CD4-positive, CD25-positive, alpha-beta regulatory T cell (primary cell): ENCODE data around the gene TSPAN18. TPM values are rescaled to one million over a fixed set of nuclear protein-coding genes. Genes with fewer than 3 reads are reported as not detected.

Source experiments
- ATAC-seq, 2 donors: fragments of 150-1000 bp; cut with Tn5 transposase; one replicate each; pipeline ENCODE4 v1.10.0; 2021; ENCODE audit warnings: low read depth in 2 of 2, moderate number of reproducible peaks in 2 of 2, moderate library complexity in 1 of 2
- DNase-seq, 3 donors: peaks; one replicate each; pipeline versions ENCODE4 v3.0.0 to v3.0.0-alpha.2; 2012 to 2022; ENCODE audit warnings: mixed read lengths in 1 of 3
- H3K27ac ChIP-seq: one replicate; pipeline ENCODE4 v1.7.0; 2013; ENCODE audit warnings: mild to moderate bottlenecking, low read length; ENCODE audit not compliant: insufficient read depth, poor library complexity, severe bottlenecking
- H3K27me3 ChIP-seq: one replicate; pipeline ENCODE4 v1.7.0; 2013; ENCODE audit warnings: low read length; ENCODE audit not compliant: control insufficient read depth, insufficient read depth
- H3K36me3 ChIP-seq: one replicate; pipeline ENCODE4 v1.7.0; 2013; ENCODE audit warnings: mild to moderate bottlenecking, low read length, moderate library complexity; ENCODE audit not compliant: control insufficient read depth, insufficient read depth
- H3K4me1 ChIP-seq: 2 replicates; pipeline ENCODE4 v1.7.0; 2013; ENCODE audit warnings: mild to moderate bottlenecking, low read length; ENCODE audit not compliant: insufficient read depth, control insufficient read depth, poor library complexity, severe bottlenecking
- H3K4me3 ChIP-seq: one replicate; pipeline ENCODE4 v1.7.0; 2013; ENCODE audit warnings: low read depth, mild to moderate bottlenecking, low read length, moderate library complexity
- H3K9me3 ChIP-seq, 2 experiments: 1 replicate in 1 of 2; 2 replicates in 1 of 2; pipeline ENCODE4 v1.7.0; 2013; ENCODE audit warnings: low read length in 2 of 2, mild to moderate bottlenecking in 1 of 2, moderate library complexity in 1 of 2; ENCODE audit not compliant: control insufficient read depth in 2 of 2
- H3K27ac Mint-ChIP-seq, 3 donors: one replicate each; pipeline ENCODE4 v1.8.0; 2020 to 2022; ENCODE audit warnings: mild to moderate bottlenecking in 3 of 3, mixed read lengths in 3 of 3, moderate library complexity in 2 of 3
- H3K27me3 Mint-ChIP-seq: one replicate; pipeline ENCODE4 v1.8.0; 2022; ENCODE audit warnings: mild to moderate bottlenecking, mixed read lengths
- H3K36me3 Mint-ChIP-seq: one replicate; pipeline ENCODE4 v1.8.0; 2020; ENCODE audit warnings: mixed read lengths
- H3K4me1 Mint-ChIP-seq, 4 donors: one replicate each; pipeline ENCODE4 v1.8.0; 2020 to 2022; ENCODE audit warnings: mixed read lengths in 4 of 4, mild to moderate bottlenecking in 1 of 4
- H3K4me3 Mint-ChIP-seq, 4 donors: one replicate each; pipeline ENCODE4 v1.8.0; 2020 to 2022; ENCODE audit warnings: mild to moderate bottlenecking in 4 of 4, mixed read lengths in 4 of 4, moderate library complexity in 3 of 4
- H3K9me3 Mint-ChIP-seq, 7 donors: one replicate each; pipeline ENCODE4 v1.8.0; 2020 to 2022; ENCODE audit warnings: mixed read lengths in 7 of 7, mild to moderate bottlenecking in 3 of 7, moderate library complexity in 2 of 7
- polyA plus RNA-seq, 4 donors: library from polyadenylated mRNA; unstranded; fragments of 300-500 nt; fragmentation: Illumina TruSeq; gene quantifications; one replicate each; pipeline ENCODE4 v1.2.3, GENCODE V29; 2021
- total RNA-seq: library from RNA; stranded (reverse); gene quantifications from one replicate; pipeline ENCODE4 v1.2.3, GENCODE V29; 2022

The TSPAN18 gene
- total and polyA plus RNA-seq, 5 donors from 2014 or later: 3.2 to 36.9 (median 4.9) TPM

DNA sequence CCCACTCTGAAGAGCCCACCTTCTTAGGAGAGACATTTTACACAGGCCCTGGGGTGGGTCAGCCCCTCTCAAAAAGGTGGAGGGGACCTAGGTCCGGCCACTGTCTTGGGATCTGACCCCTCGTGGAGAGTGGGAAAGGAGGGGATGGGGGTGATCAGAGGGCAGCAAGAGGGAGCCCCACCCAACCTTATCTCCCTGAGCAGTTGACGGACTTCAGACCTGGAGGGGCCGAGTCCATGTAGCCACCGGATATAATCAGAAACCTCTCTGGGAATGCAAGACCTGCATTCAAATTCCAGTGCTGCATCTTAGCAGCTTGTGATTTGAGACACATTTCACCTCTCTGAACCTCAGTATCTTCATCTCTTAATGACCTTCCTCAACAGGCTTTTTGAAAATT lies 179.9 kb downstream of the TSPAN18 start:
- Mint-ChIP-seq H3K4me3 (no peak overlapping the region), H3K9me3 (no peaks in the 10 kb centered on the region), H3K4me1 (peaks cover 0 to 9% (median 4%) of the 10 kb centered on the region in 4 donors), H3K27ac (peak overlapping the region in 1 of 3 donors; percentile 56), H3K27me3 (no peaks in the 10 kb centered on the region), H3K36me3 (peaks cover 6% of the 10 kb centered on the region)
- Histone ChIP-seq H3K27me3 (no peaks in the 10 kb centered on the region), H3K36me3 (no peaks in the 10 kb centered on the region), H3K4me1 (peaks cover 5% of the 10 kb centered on the region), H3K27ac (no peak overlapping the region), H3K4me3 (no peak overlapping the region), H3K9me3 (no peaks in the 10 kb centered on the region)
- ATAC-seq: no peak
- DNase-seq: no peak

DNA sequence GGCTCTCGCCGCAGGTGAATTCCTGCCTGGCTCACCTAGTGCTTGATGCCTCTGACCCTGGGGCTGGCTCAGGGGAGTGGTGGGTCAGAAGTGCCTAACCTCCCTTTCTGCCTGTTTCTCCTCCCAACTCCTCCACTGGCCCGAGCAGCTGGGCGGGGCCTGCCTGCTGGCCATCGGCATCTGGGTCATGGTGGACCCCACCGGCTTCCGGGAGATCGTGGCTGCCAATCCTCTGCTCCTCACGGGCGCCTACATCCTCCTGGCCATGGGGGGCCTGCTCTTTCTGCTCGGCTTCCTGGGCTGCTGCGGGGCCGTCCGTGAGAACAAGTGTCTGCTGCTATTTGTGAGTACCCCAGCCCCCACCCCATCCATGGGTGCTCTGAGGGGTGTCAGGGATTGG lies 182.8 kb downstream of the TSPAN18 start:
- Histone ChIP-seq H3K4me3 (no peak overlapping the region), H3K36me3 (no peaks in the 10 kb centered on the region), H3K4me1 (peaks cover 5% of the 10 kb centered on the region), H3K27ac (no peak overlapping the region), H3K27me3 (no peaks in the 10 kb centered on the region), H3K9me3 (no peaks in the 10 kb centered on the region)
- Mint-ChIP-seq H3K9me3 (no peaks in the 10 kb centered on the region), H3K27me3 (no peaks in the 10 kb centered on the region), H3K27ac (no peak overlapping the region), H3K36me3 (peaks cover 5% of the 10 kb centered on the region), H3K4me1 (peaks cover 0 to 9% (median 4%) of the 10 kb centered on the region in 4 donors), H3K4me3 (no peak overlapping the region)
- ATAC-seq: no peak
- no peak for DNase-seq

GRCh38 chr11:44910591-44910990 lies 183.8 kb downstream of the TSPAN18 start:
- Mint-ChIP-seq H3K27ac (peak overlapping the region in 1 of 3 donors; percentile 14), H3K4me3 (no peak overlapping the region), H3K4me1 (peaks cover 0 to 9% (median 2%) of the 10 kb centered on the region in 4 donors), H3K36me3 (peaks cover 3% of the 10 kb centered on the region), H3K9me3 (no peaks in the 10 kb centered on the region), H3K27me3 (no peaks in the 10 kb centered on the region)
- ATAC-seq: no peak
- H3K4me3 ChIP-seq: no peak overlapping the region
- H3K4me1 ChIP-seq: peaks cover 5% of the 10 kb centered on the region
- H3K36me3 ChIP-seq: no peaks in the 10 kb centered on the region
- no peaks in the 10 kb centered on the region for H3K9me3 ChIP-seq
- no peaks in the 10 kb centered on the region for H3K27me3 ChIP-seq
- DNase-seq: no peak
- H3K27ac ChIP-seq: no peak overlapping the region

- Mint-ChIP-seq H3K9me3 (no peaks in the 10 kb centered on the region), H3K4me1 (peaks cover 0 to 9% (median 2%) of the 10 kb centered on the region in 4 donors), H3K4me3 (peak overlapping the region in 1 of 4 donors; percentile 41), H3K27me3 (no peaks in the 10 kb centered on the region), H3K36me3 (peaks cover 3% of the 10 kb centered on the region), H3K27ac (no peak overlapping the region)
- Histone ChIP-seq H3K4me3 (no peak overlapping the region), H3K36me3 (no peaks in the 10 kb centered on the region), H3K9me3 (no peaks in the 10 kb centered on the region), H3K4me1 (peaks cover 5% of the 10 kb centered on the region), H3K27ac (no peak overlapping the region), H3K27me3 (no peaks in the 10 kb centered on the region)
- peak; percentile 66 to 68 for ATAC-seq
- peak; percentile 64 to 83 (median 78) for DNase-seq
Measured at GRCh38 chr11:44911029-44911814, 184.5 kb downstream of the TSPAN18 start.

- Histone ChIP-seq H3K4me3 (no peak overlapping the region), H3K36me3 (no peaks in the 10 kb centered on the region), H3K27me3 (no peaks in the 10 kb centered on the region), H3K27ac (no peak overlapping the region), H3K4me1 (peaks cover 5% of the 10 kb centered on the region), H3K9me3 (no peaks in the 10 kb centered on the region)
- Mint-ChIP-seq H3K27me3 (no peaks in the 10 kb centered on the region), H3K36me3 (peaks cover 3% of the 10 kb centered on the region), H3K4me1 (peaks cover 0 to 9% (median 2%) of the 10 kb centered on the region in 4 donors), H3K4me3 (no peak overlapping the region), H3K9me3 (no peaks in the 10 kb centered on the region), H3K27ac (no peak overlapping the region)
- DNase-seq (no peak), ATAC-seq (no peak)
Measured at GRCh38 chr11:44912270-44912987, 185.7 kb downstream of the TSPAN18 start.

- H3K36me3 ChIP-seq: no peaks in the 10 kb centered on the region
- Mint-ChIP-seq H3K27me3 (no peaks in the 10 kb centered on the region), H3K4me1 (peaks cover 0 to 9% (median 2%) of the 10 kb centered on the region in 4 donors), H3K36me3 (peaks cover 7% of the 10 kb centered on the region), H3K4me3 (no peak overlapping the region), H3K9me3 (no peaks in the 10 kb centered on the region), H3K27ac (no peak overlapping the region)
- ATAC-seq (no peak), DNase-seq (no peak)
- peaks cover 5% of the 10 kb centered on the region for H3K4me1 ChIP-seq
- no peaks in the 10 kb centered on the region for H3K27me3 ChIP-seq
- no peak overlapping the region for H3K4me3 ChIP-seq
- H3K9me3 ChIP-seq: no peaks in the 10 kb centered on the region
- no peak overlapping the region for H3K27ac ChIP-seq
Measured at GRCh38 chr11:44913502-44913901, 186.7 kb downstream of the TSPAN18 start.

DNA sequence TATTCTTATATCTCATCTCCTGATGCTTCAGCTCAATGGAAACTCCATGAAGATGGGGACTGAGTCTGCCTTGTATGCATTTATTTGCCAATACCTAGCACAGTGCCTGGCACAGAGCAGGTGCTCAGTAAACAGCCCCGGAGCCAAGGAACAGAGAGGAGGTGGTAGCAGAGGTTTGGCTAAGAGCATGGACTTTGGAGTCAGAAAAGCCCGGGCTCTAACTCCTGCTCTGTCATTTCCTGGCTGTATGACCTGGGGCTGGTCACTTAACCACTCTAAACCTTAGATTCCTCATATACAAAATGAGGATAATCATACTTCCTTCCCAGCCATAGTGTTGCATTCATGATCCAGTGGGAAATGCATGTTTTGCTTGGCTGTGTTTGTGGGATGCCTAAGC lies 187.3 kb downstream of the TSPAN18 start:
- peaks cover 8% of the 10 kb centered on the region for H3K36me3 Mint-ChIP-seq
- H3K9me3 Mint-ChIP-seq: no peaks in the 10 kb centered on the region
- H3K27ac ChIP-seq: no peak overlapping the region
- peaks cover 5% of the 10 kb centered on the region for H3K4me1 ChIP-seq
- H3K36me3 ChIP-seq: no peaks in the 10 kb centered on the region
- no peaks in the 10 kb centered on the region for H3K9me3 ChIP-seq
- H3K4me1 Mint-ChIP-seq: peaks cover 0 to 9% (median 2%) of the 10 kb centered on the region in 4 donors
- no peak overlapping the region for H3K4me3 Mint-ChIP-seq
- H3K27me3 ChIP-seq: no peaks in the 10 kb centered on the region
- no peak overlapping the region for H3K27ac Mint-ChIP-seq
- H3K4me3 ChIP-seq: no peak overlapping the region
- no peaks in the 10 kb centered on the region for H3K27me3 Mint-ChIP-seq
- DNase-seq (no peak), ATAC-seq (no peak)
